B cell (primary cell): ENCODE data around the gene TBC1D30. TPM values are rescaled to one million over a fixed set of nuclear protein-coding genes. Genes with fewer than 3 reads are reported as not detected.

ENCODE experiments used
- ATAC-seq: fragments of 200-7000 bp; cut with Tn5 transposase; one replicate; pipeline ENCODE4 v1.10.0; 2021; ENCODE audit warnings: low read depth, mild to moderate bottlenecking, moderate number of reproducible peaks, moderate library complexity
- CTCF ChIA-PET: fragments of 350-600 bp; sonication (Branson Sonifier 250); formaldehyde crosslinking; loops from one replicate; lab custom pipeline; 2021; ENCODE audit warnings: antibody characterized with exemption, inconsistent platforms; lab: Charles Lee
- POLR2A ChIA-PET: fragments of 350-600 bp; sonication (Branson Sonifier 250); formaldehyde crosslinking; loops from one replicate; lab custom pipeline; 2021; ENCODE audit warnings: antibody characterized with exemption; lab: Charles Lee
- DNase-seq: peaks from one replicate; pipeline ENCODE4 v3.0.0; 2013
- H2AFZ ChIP-seq: 2 replicates; pipeline ENCODE4 v1.6.1; 2012; ENCODE audit warnings: mild to moderate bottlenecking, low read depth, low read length; ENCODE audit not compliant: insufficient read depth, poor library complexity, severe bottlenecking
- H3K27ac ChIP-seq, 2 donors: 1 replicate in 1 of 2; 2 replicates in 1 of 2; pipeline ENCODE4 v1.5.1; 2012 to 2013; ENCODE audit warnings: low read length in 2 of 2, mild to moderate bottlenecking in 2 of 2, moderate library complexity in 1 of 2
- H3K27me3 ChIP-seq, 4 experiments: fragments of 200-600 bp in 1 of 4; sonication (generic) in 1 of 4; replicated peaks in 1 of 4; 1 replicate in 2 of 4; 2 replicates in 2 of 4; pipeline versions ENCODE4 v1.6.1 to v1.7.0; 2013 to 2016; ENCODE audit warnings: low read length in 3 of 4, mild to moderate bottlenecking in 2 of 4, mixed read lengths in 1 of 4, moderate library complexity in 1 of 4; ENCODE audit not compliant: insufficient read depth in 4 of 4, control insufficient read depth in 3 of 4; ENCODE audit errors: control extremely low read depth in 1 of 4
- H3K36me3 ChIP-seq, 2 experiments: replicated peaks in 1 of 2; 1 replicate in 1 of 2; 2 replicates in 1 of 2; pipeline versions ENCODE4 v1.6.1 to v1.7.1; 2013; ENCODE audit warnings: low read length in 1 of 2; ENCODE audit not compliant: insufficient read depth in 2 of 2, control insufficient read depth in 1 of 2; ENCODE audit errors: control extremely low read depth in 1 of 2, extremely low read depth in 1 of 2
- H3K4me1 ChIP-seq, 2 donors: fragments of 200-600 bp in 1 of 2; sonication (generic) in 1 of 2; 1 replicate in 1 of 2; 2 replicates in 1 of 2; pipeline versions ENCODE4 v1.5.1 to v1.6.1; 2013 to 2017; ENCODE audit warnings: low read length in 2 of 2; ENCODE audit not compliant: control insufficient read depth in 2 of 2, insufficient read depth in 2 of 2
- H3K4me2 ChIP-seq: replicated peaks from 2 replicates; pipeline ENCODE3; 2012; ENCODE audit warnings: mild to moderate bottlenecking, low read depth, low read length; ENCODE audit not compliant: poor library complexity, severe bottlenecking
- H3K4me3 ChIP-seq, 5 experiments: fragments of 200-600 bp in 1 of 5; sonication (generic) in 1 of 5; 1 replicate in 3 of 5; 2 replicates in 2 of 5; pipeline versions ENCODE4 v1.5.1 to v1.7.0; 2011 to 2016; ENCODE audit warnings: low read length in 4 of 5, mild to moderate bottlenecking in 4 of 5, low read depth in 2 of 5, control low read depth in 1 of 5, moderate library complexity in 1 of 5; ENCODE audit not compliant: insufficient read depth in 1 of 5; ENCODE audit errors: control extremely low read depth in 1 of 5, extremely low read depth in 1 of 5
- H3K79me2 ChIP-seq: fragments of 200-600 bp; sonication (generic); one replicate; pipeline ENCODE4 v1.6.0; 2016; ENCODE audit warnings: low read length; ENCODE audit not compliant: control insufficient read depth, insufficient read depth
- H3K9ac ChIP-seq: fragments of 200-600 bp; sonication (generic); 2 replicates; pipeline ENCODE4 v1.6.1; 2017; ENCODE audit warnings: mild to moderate bottlenecking, low read length, moderate library complexity
- H3K9me3 ChIP-seq, 3 donors: one replicate each; pipeline versions ENCODE4 v1.6.1 to v1.7.1; 2013; ENCODE audit warnings: low read length in 2 of 3; ENCODE audit not compliant: control insufficient read depth in 2 of 3, insufficient read depth in 1 of 3; ENCODE audit errors: control extremely low read depth in 1 of 3
- H4K20me1 ChIP-seq: 2 replicates; pipeline ENCODE4 v1.6.0; 2012; ENCODE audit warnings: mild to moderate bottlenecking, low read length; ENCODE audit not compliant: insufficient read depth, control insufficient read depth, poor library complexity, severe bottlenecking
- H3K27ac Mint-ChIP-seq: one replicate; pipeline ENCODE4 v1.8.0; 2021; ENCODE audit warnings: mixed read lengths
- H3K27me3 Mint-ChIP-seq: one replicate; pipeline ENCODE4 v1.8.0; 2021; ENCODE audit warnings: mixed read lengths
- H3K4me1 Mint-ChIP-seq: one replicate; pipeline ENCODE4 v1.8.0; 2021; ENCODE audit warnings: mixed read lengths
- H3K4me3 Mint-ChIP-seq: one replicate; pipeline ENCODE4 v1.8.0; 2021; ENCODE audit warnings: mixed read lengths
- H3K9me3 Mint-ChIP-seq: one replicate; pipeline ENCODE4 v1.8.0; 2022; ENCODE audit warnings: mixed read lengths; ENCODE audit not compliant: insufficient read depth
- EZH2 ChIP-seq: IDR thresholded peaks from 2 replicates; pipeline ENCODE4 v1.6.1; 2012; ENCODE audit warnings: borderline replicate concordance, low read depth, mild to moderate bottlenecking, moderate library complexity, low read length; ENCODE audit not compliant: insufficient read depth, poor library complexity, severe bottlenecking
- WGBS: methylation state at CpG from one replicate; pipeline ENCODE4 v1.1.5; 2013; ENCODE audit warnings: missing lambda C conversion rate; ENCODE audit not compliant: insufficient coverage; 5-methylcytosine and 5-hydroxymethylcytosine counted together
- intact Hi-C: fragments of 100-400 bp; cut with micrococcal nuclease; formaldehyde crosslinking; loops from one replicate; pipeline ENCODE4 v1.10.0; 2022
- polyA plus RNA-seq: library from polyadenylated mRNA; depleted of rRNA; stranded (reverse); fragments of >200 nt; gene quantifications from 2 replicates; pipeline ENCODE4 v1.2.3, GENCODE V29; 2012
- total RNA-seq, 2 donors: library from RNA; stranded (reverse); fragments of 120-200 nt in 1 of 2; gene quantifications; 1 replicate in 1 of 2; 2 replicates in 1 of 2; pipeline versions ENCODE4 v1.2.3 to v1.2.4, GENCODE V29; 2013 to 2022
- TF ChIP-seq, protein P1 (sequence below): fragments of 200-600 bp; IDR thresholded peaks from one replicate; pipeline ENCODE4 v1.8.0; 2022; ENCODE audit warnings: antibody characterized with exemption, mild to moderate bottlenecking

TBC1D30 gene
- total and polyA plus RNA-seq, 2 donors (not counting 1 experiment from before 2014, with no cell fraction given) = 0.06 to 0.10 TPM

DNA sequence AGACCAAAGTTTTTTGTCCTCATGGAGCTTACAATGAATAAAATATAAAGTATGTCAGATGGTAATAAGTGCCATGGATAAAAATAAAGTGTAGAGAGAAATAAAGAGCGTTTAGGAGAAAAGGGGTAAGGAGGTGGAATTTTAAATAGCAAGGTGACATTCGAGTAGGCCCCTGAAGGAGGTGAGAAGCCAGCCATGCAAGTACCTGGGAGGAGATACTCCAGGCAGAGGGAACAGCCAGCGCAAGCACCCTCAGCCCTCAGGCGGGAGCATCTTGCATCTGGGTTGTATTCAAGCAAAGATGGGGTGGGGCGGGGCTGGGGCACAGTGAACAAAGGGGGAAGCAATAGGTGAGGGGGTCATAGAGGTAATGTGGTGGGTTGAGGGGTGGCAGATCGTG, 4.3 kb downstream of the TBC1D30 start:
- WGBS = 77% methylated on average over 6 of the region's 6 CpGs

DNA sequence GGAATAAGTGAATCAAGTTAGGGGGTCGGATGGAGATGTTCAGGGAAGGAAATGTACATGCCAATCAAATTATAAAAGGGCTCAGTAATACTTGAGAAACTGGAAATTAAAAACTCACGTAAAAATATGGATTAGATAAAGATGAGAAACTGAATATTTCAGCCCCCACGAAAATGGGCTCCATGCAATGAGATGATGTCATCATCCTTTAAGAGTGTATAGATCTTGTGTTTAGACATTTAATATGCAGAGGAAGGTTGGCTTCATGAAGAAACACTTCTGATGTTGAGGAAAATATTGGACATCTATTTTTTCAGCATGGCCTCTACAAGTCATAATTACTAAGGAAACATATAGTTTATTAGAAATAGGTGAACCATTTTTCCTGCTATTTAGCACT, 9.5 kb downstream of the TBC1D30 start:
- Histone ChIP-seq H3K4me1 (no peaks in the 10 kb centered on the region), H3K4me2 (no peak overlapping the region), H4K20me1 (no peaks in the 10 kb centered on the region), H3K36me3 (no peaks in the 10 kb centered on the region), H3K27me3 (peaks cover 0 to 12% (median 7%) of the 10 kb centered on the region in 4 experiments), H3K9ac (no peak overlapping the region), H3K79me2 (no peaks in the 10 kb centered on the region), H3K27ac (no peak overlapping the region), H3K4me3 (no peak overlapping the region), H2AFZ (no peak overlapping the region), H3K9me3 (peaks cover 0 to 1% (median 0%) of the 10 kb centered on the region in 3 donors)
- Mint-ChIP-seq H3K9me3 (no peaks in the 10 kb centered on the region), H3K4me1 (no peaks in the 10 kb centered on the region), H3K27me3 (peaks cover 25% of the 10 kb centered on the region), H3K4me3 (no peak overlapping the region), H3K27ac (no peak overlapping the region)
- intact Hi-C loops = no loop called here
- ChIA-PET CTCF (interaction anchor here (0.7 kb wide), 1 partner anchor 9 kb away, joined by 3 read pairs; no protein-coding TSS in a partner anchor), POLR2A (no interaction called here)
- ATAC-seq (no peak), DNase-seq (no peak)
- 100% methylated on average over 2 of the region's 3 CpGs for WGBS
- no peak for TF ChIP-seq EZH2
- TF ChIP-seq, protein P1, sequence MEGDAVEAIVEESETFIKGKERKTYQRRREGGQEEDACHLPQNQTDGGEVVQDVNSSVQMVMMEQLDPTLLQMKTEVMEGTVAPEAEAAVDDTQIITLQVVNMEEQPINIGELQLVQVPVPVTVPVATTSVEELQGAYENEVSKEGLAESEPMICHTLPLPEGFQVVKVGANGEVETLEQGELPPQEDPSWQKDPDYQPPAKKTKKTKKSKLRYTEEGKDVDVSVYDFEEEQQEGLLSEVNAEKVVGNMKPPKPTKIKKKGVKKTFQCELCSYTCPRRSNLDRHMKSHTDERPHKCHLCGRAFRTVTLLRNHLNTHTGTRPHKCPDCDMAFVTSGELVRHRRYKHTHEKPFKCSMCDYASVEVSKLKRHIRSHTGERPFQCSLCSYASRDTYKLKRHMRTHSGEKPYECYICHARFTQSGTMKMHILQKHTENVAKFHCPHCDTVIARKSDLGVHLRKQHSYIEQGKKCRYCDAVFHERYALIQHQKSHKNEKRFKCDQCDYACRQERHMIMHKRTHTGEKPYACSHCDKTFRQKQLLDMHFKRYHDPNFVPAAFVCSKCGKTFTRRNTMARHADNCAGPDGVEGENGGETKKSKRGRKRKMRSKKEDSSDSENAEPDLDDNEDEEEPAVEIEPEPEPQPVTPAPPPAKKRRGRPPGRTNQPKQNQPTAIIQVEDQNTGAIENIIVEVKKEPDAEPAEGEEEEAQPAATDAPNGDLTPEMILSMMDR = no peak

More for the DNA sequence above, 4.3 kb downstream of the TBC1D30 start:
- no peak for TF ChIP-seq EZH2
- TF ChIP-seq, protein P1 = no peak
- DNase-seq (no peak), ATAC-seq (no peak)
- Histone ChIP-seq H3K27ac (no peak overlapping the region), H3K9me3 (peaks cover 0 to 10% (median 1%) of the 10 kb centered on the region in 3 donors), H3K9ac (no peak overlapping the region), H3K27me3 (peaks cover 0 to 42% (median 38%) of the 10 kb centered on the region in 4 experiments), H3K4me2 (no peak overlapping the region), H2AFZ (no peak overlapping the region), H3K4me1 (peaks cover 15 to 26% of the 10 kb centered on the region in 2 donors), H3K79me2 (no peaks in the 10 kb centered on the region), H3K4me3 (no peak overlapping the region), H3K36me3 (no peaks in the 10 kb centered on the region), H4K20me1 (no peaks in the 10 kb centered on the region)
- intact Hi-C loops = no loop called here
- POLR2A ChIA-PET = no interaction called here
- CTCF ChIA-PET = no interaction called here
- H3K27ac Mint-ChIP-seq = no peak overlapping the region
- H3K9me3 Mint-ChIP-seq = no peaks in the 10 kb centered on the region
- H3K27me3 Mint-ChIP-seq = peaks cover 52% of the 10 kb centered on the region
- H3K4me1 Mint-ChIP-seq = peaks cover 22% of the 10 kb centered on the region
- no peak overlapping the region for H3K4me3 Mint-ChIP-seq
